ENCODE measurements around the gene GALNT10.

GRCh38 chr5:154298065-154298464 lies 107.5 kb downstream of the GALNT10 start:
- TF ChIP-seq CTCF (IDR thresholded peaks at IDR 0.05; ENCODE audit: poor library complexity) (no peak), EZH2 (IDR thresholded peaks at IDR 0.05; ENCODE audit: borderline replicate concordance) (no peak), EZH2phosphoT487 (IDR thresholded peaks at IDR 0.05; ENCODE audit: low read depth, severe bottlenecking, unreplicated experiment) (no peak)
